ENCODE data around the gene WDR33.
"Not testable (repeated sequence)": the region's sequence is repeated elsewhere in the genome, so short reads cannot be mapped to it uniquely, and the experiment has no call there.

WDR33 gene

GRCh38 chr2:127807678-127808353 lies 3.2 kb downstream of the WDR33 start:
- Histone ChIP-seq H3K4me1 (ENCODE audit: control insufficient read depth, insufficient read depth, low read length) (peaks cover 23% of the 10 kb centered on the region), H3K4me3 (ENCODE audit: low read length) (no peak overlapping the region)
- DNase-seq (ENCODE audit: low read depth), result no peak

GRCh38 chr2:127806860-127807259 lies 4.1 kb downstream of the WDR33 start:
- not testable (repeated sequence) for H3K9me3 ChIP-seq (ENCODE audit: control insufficient read depth, low read length); H3K9ac ChIP-seq (ENCODE audit: low read length); H3K36me3 ChIP-seq (ENCODE audit: control insufficient read depth, insufficient read depth, low read length, severe bottlenecking); DNase-seq (ENCODE audit: low read depth); H3K4me3 ChIP-seq (ENCODE audit: low read length); H3K27me3 ChIP-seq (replicated peaks; ENCODE audit: control insufficient read depth, insufficient read depth, low read length)
- H3K4me1 ChIP-seq (ENCODE audit: control insufficient read depth, insufficient read depth, low read length), result peaks cover 23% of the 10 kb centered on the region

More at GRCh38 chr2:127807678-127808353, 3.2 kb downstream of the WDR33 start:
- H3K9me3 ChIP-seq (ENCODE audit: control insufficient read depth, low read length), result no peaks in the 10 kb centered on the region
- H3K36me3 ChIP-seq (ENCODE audit: control insufficient read depth, insufficient read depth, low read length, severe bottlenecking), result no peaks in the 10 kb centered on the region
- H3K9ac ChIP-seq (ENCODE audit: low read length), result no peak overlapping the region
- H3K27me3 ChIP-seq (replicated peaks; ENCODE audit: control insufficient read depth, insufficient read depth, low read length), result no peaks in the 10 kb centered on the region

- DNase-seq (ENCODE audit: low read depth), result no peak
- Histone ChIP-seq H3K9ac (ENCODE audit: low read length) (no peak overlapping the region), H3K9me3 (ENCODE audit: control insufficient read depth, low read length) (no peaks in the 10 kb centered on the region), H3K4me1 (ENCODE audit: control insufficient read depth, insufficient read depth, low read length) (peaks cover 18% of the 10 kb centered on the region), H3K27me3 (replicated peaks; ENCODE audit: control insufficient read depth, insufficient read depth, low read length) (no peaks in the 10 kb centered on the region), H3K36me3 (ENCODE audit: control insufficient read depth, insufficient read depth, low read length, severe bottlenecking) (peaks cover 5% of the 10 kb centered on the region), H3K4me3 (ENCODE audit: low read length) (no peak overlapping the region)
These were observed 5.5 kb downstream of the WDR33 start for GRCh38 chr2:127805491-127805890.

- H3K4me3 ChIP-seq (ENCODE audit: low read length), result no peak overlapping the region
- no peaks in the 10 kb centered on the region for H3K27me3 ChIP-seq (replicated peaks; ENCODE audit: control insufficient read depth, insufficient read depth, low read length)
- H3K4me1 ChIP-seq (ENCODE audit: control insufficient read depth, insufficient read depth, low read length), result no peaks in the 10 kb centered on the region
- no peak overlapping the region for H3K9ac ChIP-seq (ENCODE audit: low read length)
- DNase-seq (ENCODE audit: low read depth), result no peak
- peaks cover 9% of the 10 kb centered on the region for H3K36me3 ChIP-seq (ENCODE audit: control insufficient read depth, insufficient read depth, low read length, severe bottlenecking)
- no peaks in the 10 kb centered on the region for H3K9me3 ChIP-seq (ENCODE audit: control insufficient read depth, low read length)
These were observed 11.0 kb downstream of the WDR33 start for GRCh38 chr2:127799926-127800325.

- Histone ChIP-seq H3K4me3 (ENCODE audit: low read length) (no peak overlapping the region), H3K9ac (ENCODE audit: low read length) (no peak overlapping the region), H3K4me1 (ENCODE audit: control insufficient read depth, insufficient read depth, low read length) (no peaks in the 10 kb centered on the region), H3K36me3 (ENCODE audit: control insufficient read depth, insufficient read depth, low read length, severe bottlenecking) (peaks cover 9% of the 10 kb centered on the region), H3K9me3 (ENCODE audit: control insufficient read depth, low read length) (no peaks in the 10 kb centered on the region), H3K27me3 (replicated peaks; ENCODE audit: control insufficient read depth, insufficient read depth, low read length) (no peaks in the 10 kb centered on the region)
- no peak for DNase-seq (ENCODE audit: low read depth)
These were observed 14.6 kb downstream of the WDR33 start for GRCh38 chr2:127796389-127796788.

GRCh38 chr2:127794901-127795300 lies 16.1 kb downstream of the WDR33 start:
- DNase-seq (ENCODE audit: low read depth); H3K36me3 ChIP-seq (ENCODE audit: control insufficient read depth, insufficient read depth, low read length, severe bottlenecking); H3K9ac ChIP-seq (ENCODE audit: low read length); H3K4me3 ChIP-seq (ENCODE audit: low read length); H3K9me3 ChIP-seq (ENCODE audit: control insufficient read depth, low read length); H3K4me1 ChIP-seq (ENCODE audit: control insufficient read depth, insufficient read depth, low read length); H3K27me3 ChIP-seq (replicated peaks; ENCODE audit: control insufficient read depth, insufficient read depth, low read length): not testable (repeated sequence)

GRCh38 chr2:127792805-127793204 lies 18.2 kb downstream of the WDR33 start:
- no peaks in the 10 kb centered on the region for H3K27me3 ChIP-seq (replicated peaks; ENCODE audit: control insufficient read depth, insufficient read depth, low read length)
- H3K4me3 ChIP-seq (ENCODE audit: low read length), result no peak overlapping the region
- peaks cover 4% of the 10 kb centered on the region for H3K4me1 ChIP-seq (ENCODE audit: control insufficient read depth, insufficient read depth, low read length)
- no peaks in the 10 kb centered on the region for H3K9me3 ChIP-seq (ENCODE audit: control insufficient read depth, low read length)
- DNase-seq (ENCODE audit: low read depth), result no peak
- H3K9ac ChIP-seq (ENCODE audit: low read length), result no peak overlapping the region
- no peaks in the 10 kb centered on the region for H3K36me3 ChIP-seq (ENCODE audit: control insufficient read depth, insufficient read depth, low read length, severe bottlenecking)

- DNase-seq (ENCODE audit: low read depth), result no peak
- Histone ChIP-seq H3K4me3 (ENCODE audit: low read length) (no peak overlapping the region), H3K9ac (ENCODE audit: low read length) (no peak overlapping the region), H3K36me3 (ENCODE audit: control insufficient read depth, insufficient read depth, low read length, severe bottlenecking) (no peaks in the 10 kb centered on the region), H3K27me3 (replicated peaks; ENCODE audit: control insufficient read depth, insufficient read depth, low read length) (no peaks in the 10 kb centered on the region), H3K9me3 (ENCODE audit: control insufficient read depth, low read length) (no peaks in the 10 kb centered on the region), H3K4me1 (ENCODE audit: control insufficient read depth, insufficient read depth, low read length) (peaks cover 4% of the 10 kb centered on the region)
These were observed 20.1 kb downstream of the WDR33 start for GRCh38 chr2:127790694-127791529.

GRCh38 chr2:127786048-127786809 lies 24.7 kb downstream of the WDR33 start:
- peaks cover 4% of the 10 kb centered on the region for H3K4me1 ChIP-seq (ENCODE audit: control insufficient read depth, insufficient read depth, low read length)
- H3K9ac ChIP-seq (ENCODE audit: low read length), result no peak overlapping the region

GRCh38 chr2:127784965-127785518 lies 25.9 kb downstream of the WDR33 start:
- Histone ChIP-seq H3K4me3 (ENCODE audit: low read length) (no peak overlapping the region), H3K36me3 (ENCODE audit: control insufficient read depth, insufficient read depth, low read length, severe bottlenecking) (peaks cover 4% of the 10 kb centered on the region), H3K4me1 (ENCODE audit: control insufficient read depth, insufficient read depth, low read length) (no peaks in the 10 kb centered on the region), H3K9me3 (ENCODE audit: control insufficient read depth, low read length) (no peaks in the 10 kb centered on the region), H3K27me3 (replicated peaks; ENCODE audit: control insufficient read depth, insufficient read depth, low read length) (no peaks in the 10 kb centered on the region), H3K9ac (ENCODE audit: low read length) (no peak overlapping the region)
- no peak for DNase-seq (ENCODE audit: low read depth)

More at GRCh38 chr2:127786048-127786809, 24.7 kb downstream of the WDR33 start:
- Histone ChIP-seq H3K27me3 (replicated peaks; ENCODE audit: control insufficient read depth, insufficient read depth, low read length) (no peaks in the 10 kb centered on the region), H3K4me3 (ENCODE audit: low read length) (no peak overlapping the region), H3K36me3 (ENCODE audit: control insufficient read depth, insufficient read depth, low read length, severe bottlenecking) (peaks cover 1% of the 10 kb centered on the region), H3K9me3 (ENCODE audit: control insufficient read depth, low read length) (no peaks in the 10 kb centered on the region)
- DNase-seq (ENCODE audit: low read depth), result no peak

GRCh38 chr2:127783101-127783500 lies 27.9 kb downstream of the WDR33 start:
- Histone ChIP-seq H3K27me3 (replicated peaks; ENCODE audit: control insufficient read depth, insufficient read depth, low read length) (no peaks in the 10 kb centered on the region), H3K9me3 (ENCODE audit: control insufficient read depth, low read length) (no peaks in the 10 kb centered on the region), H3K9ac (ENCODE audit: low read length) (no peak overlapping the region), H3K4me1 (ENCODE audit: control insufficient read depth, insufficient read depth, low read length) (no peaks in the 10 kb centered on the region), H3K4me3 (ENCODE audit: low read length) (no peak overlapping the region), H3K36me3 (ENCODE audit: control insufficient read depth, insufficient read depth, low read length, severe bottlenecking) (peaks cover 4% of the 10 kb centered on the region)
- DNase-seq (ENCODE audit: low read depth), result no peak
